Stimulated activated CD4-positive, alpha-beta T cell treated with anti-CD3 and anti-CD28 coated beads, TNF-alpha, amount 100 ng/mL, for 24 hours (primary cell): ENCODE results near the gene RASGEF1B.
"Not testable (repeated sequence)": the region's sequence is repeated elsewhere in the genome, so short reads cannot be mapped to it uniquely, and the experiment has no call there.

Experiments used
- DNase-seq, 3 experiments: peaks; one replicate each; pipeline ENCODE4 v3.0.0-alpha.2; 2020; ENCODE audit warnings: low read depth in 3 of 3

Gene RASGEF1B

GRCh38 chr4:81431971-81432370 is 39.7 kb downstream of the RASGEF1B start:
- DNase-seq: no peak

- DNase-seq: no peak
Observed at GRCh38 chr4:81429607-81430006, 42.1 kb downstream of the RASGEF1B start.

GRCh38 chr4:81429031-81429430 is 42.7 kb downstream of the RASGEF1B start:
- no peak for DNase-seq

- DNase-seq: no peak
Observed at GRCh38 chr4:81428002-81428401, 43.7 kb downstream of the RASGEF1B start.

GRCh38 chr4:81427344-81427821 is 44.3 kb downstream of the RASGEF1B start:
- no peak for DNase-seq

GRCh38 chr4:81426770-81427289 is 44.9 kb downstream of the RASGEF1B start:
- no peak for DNase-seq

GRCh38 chr4:81424816-81425755 is 46.6 kb downstream of the RASGEF1B start:
- DNase-seq: no peak

- DNase-seq: no peak
Observed at GRCh38 chr4:81424336-81424735, 47.4 kb downstream of the RASGEF1B start.

- DNase-seq: no peak
Observed at GRCh38 chr4:81422595-81422994, 49.1 kb downstream of the RASGEF1B start.

- no peak for DNase-seq
Observed at GRCh38 chr4:81421346-81422218, 50.1 kb downstream of the RASGEF1B start.

GRCh38 chr4:81418572-81418971 is 53.1 kb downstream of the RASGEF1B start:
- no peak for DNase-seq

- no peak for DNase-seq
Observed at GRCh38 chr4:81412946-81413495, 58.7 kb downstream of the RASGEF1B start.

- DNase-seq: no peak
Observed at GRCh38 chr4:81410680-81411079, 61.0 kb downstream of the RASGEF1B start.

GRCh38 chr4:81409836-81410235 is 61.9 kb downstream of the RASGEF1B start:
- no peak for DNase-seq

- no peak for DNase-seq
Observed at GRCh38 chr4:81408341-81408740, 63.4 kb downstream of the RASGEF1B start.

- DNase-seq: no peak
Observed at GRCh38 chr4:81407726-81408125, 64.0 kb downstream of the RASGEF1B start.

- DNase-seq: not testable (repeated sequence)
Observed at GRCh38 chr4:81406481-81406880, 65.2 kb downstream of the RASGEF1B start.

- peak in 1 of 3 experiments; percentile 37 for DNase-seq
Observed at GRCh38 chr4:81405900-81406401, 65.8 kb downstream of the RASGEF1B start.

GRCh38 chr4:81404741-81405140 is 67.0 kb downstream of the RASGEF1B start:
- no peak for DNase-seq

- DNase-seq: no peak
Observed at GRCh38 chr4:81404294-81404693, 67.4 kb downstream of the RASGEF1B start.

- no peak for DNase-seq
Observed at GRCh38 chr4:81399306-81400086, 72.2 kb downstream of the RASGEF1B start.
